Prostate gland (tissue), 2 donors: ENCODE results near the gene RPS6KA3.

ENCODE experiments used
- CTCF ChIP-seq, 4 experiments: fragments of 200-600 bp in 2 of 4; fragments of 450-650 bp in 2 of 4; sonication (generic) in 2 of 4; IDR thresholded peaks; 1 replicate in 3 of 4; 2 replicates in 1 of 4; pipeline ENCODE4 v1.5.1; 2016 to 2019; ENCODE audit warnings: antibody characterized with exemption in 4 of 4, mild to moderate bottlenecking in 2 of 4, moderate library complexity in 2 of 4
- POLR2A ChIP-seq: fragments of 450-650 bp; IDR thresholded peaks from one replicate; pipeline ENCODE4 v1.6.1; 2016; ENCODE audit warnings: antibody characterized with exemption, mild to moderate bottlenecking
- POLR2AphosphoS5 ChIP-seq: sonication (generic); formaldehyde crosslinking; IDR thresholded peaks from one replicate; pipeline ENCODE4 v1.6.1; 2017; ENCODE audit warnings: antibody characterized with exemption

GRCh38 chrX:20229155-20229554 is 37.6 kb downstream of the RPS6KA3 start:
- TF ChIP-seq CTCF (IDR thresholded peaks at IDR 0.05): no peak
- TF ChIP-seq POLR2A: no peak
- TF ChIP-seq POLR2AphosphoS5: no peak
